Panc1 (cell line): ENCODE results near the gene UBE2V1. TPM values are rescaled to one million over a fixed set of nuclear protein-coding genes. Genes with fewer than 3 reads are reported as not detected.

Experiments used
- ATAC-seq: fragments of 200-7000 bp; cut with Tn5 transposase; 2 replicates; pipeline ENCODE4 v1.9.1; 2020; ENCODE audit warnings: mild to moderate bottlenecking, moderate library complexity
- BruUV-seq: library from RNA; stranded (reverse); fragments of 400-500 nt; replicated peaks from 2 replicates; lab custom pipeline; 2021; lab: Mats Ljungman, UMichigan
- CTCF ChIA-PET: fragments of 300-600 bp; sonication (Branson Sonifier 250); formaldehyde crosslinking; loops from one replicate; lab custom pipeline; 2022; ENCODE audit warnings: antibody characterized with exemption; lab: Charles Lee
- POLR2A ChIA-PET: fragments of 300-600 bp; sonication (Branson Sonifier 250); formaldehyde crosslinking; loops from one replicate; lab custom pipeline; 2022; ENCODE audit warnings: antibody characterized with exemption; lab: Charles Lee
- DNase-seq: peaks from one replicate; pipeline ENCODE4 v3.0.0-alpha.2; 2010; ENCODE audit warnings: low read depth, low spot score
- H3K27ac ChIP-seq: 2 replicates; pipeline ENCODE4 v1.5.1; 2011; ENCODE audit warnings: mild to moderate bottlenecking, low read length, inconsistent platforms
- H3K27me3 ChIP-seq: fragments of 200-500 bp; sonication (Bioruptor generic); 2 replicates; pipeline ENCODE4 v1.6.0; 2014; ENCODE audit warnings: low read length, inconsistent platforms; ENCODE audit not compliant: control insufficient read depth, insufficient read depth
- H3K36me3 ChIP-seq: fragments of 200-500 bp; sonication (Bioruptor generic); 2 replicates; pipeline ENCODE4 v1.5.1; 2014; ENCODE audit warnings: inconsistent platforms, mild to moderate bottlenecking, low read length, moderate library complexity; ENCODE audit not compliant: control insufficient read depth, insufficient read depth
- H3K4me1 ChIP-seq: 2 replicates; pipeline ENCODE4 v1.5.1; 2011; ENCODE audit warnings: inconsistent platforms, mild to moderate bottlenecking, low read length, moderate library complexity; ENCODE audit not compliant: control insufficient read depth, insufficient read depth
- H3K4me3 ChIP-seq, 2 experiments: 2 replicates each; pipeline ENCODE4 v1.5.1; 2011 to 2012; ENCODE audit warnings: low read depth in 2 of 2, low read length in 2 of 2, mild to moderate bottlenecking in 2 of 2, inconsistent platforms in 1 of 2, moderate library complexity in 1 of 2
- H3K9me3 ChIP-seq: fragments of 200-500 bp; sonication (Bioruptor generic); 2 replicates; pipeline ENCODE4 v1.5.1; 2014; ENCODE audit warnings: low read depth, mild to moderate bottlenecking, inconsistent platforms, low read length, moderate library complexity; ENCODE audit not compliant: control insufficient read depth, insufficient read depth
- POLR2AphosphoS5 ChIP-seq: IDR thresholded peaks from 2 replicates; pipeline ENCODE4 v1.6.1; 2012; ENCODE audit warnings: mild to moderate bottlenecking, low read depth, low read length, moderate library complexity
- REST ChIP-seq, 2 experiments: IDR thresholded peaks; 2 replicates each; pipeline ENCODE4 v1.6.1; 2011 to 2012; ENCODE audit warnings: low read depth in 2 of 2, control low read depth in 1 of 2, low read length in 1 of 2, mild to moderate bottlenecking in 1 of 2, moderate library complexity in 1 of 2; ENCODE audit not compliant: insufficient read depth in 1 of 2
- SIN3A ChIP-seq: IDR thresholded peaks from 2 replicates; pipeline ENCODE4 v1.6.1; 2012; ENCODE audit warnings: low read depth, mild to moderate bottlenecking, low read length, moderate library complexity, borderline replicate concordance; ENCODE audit not compliant: insufficient read depth
- TCF7L2 ChIP-seq: IDR thresholded peaks from 2 replicates; pipeline ENCODE4 v1.6.1; 2011; ENCODE audit warnings: mild to moderate bottlenecking, low read depth, low read length, inconsistent platforms
- in situ Hi-C: cut with HindIII; loops from 2 replicates; pipeline ENCODE4 v1.10.0; 2016; ENCODE audit warnings: low sequenced_read_pairs, low pct_unique_long_range_greater_than_20kb
- intact Hi-C: fragments of 100-400 bp; cut with micrococcal nuclease; formaldehyde crosslinking; loops from one replicate; pipeline ENCODE4 v1.10.0; 2022; ENCODE audit not compliant: unreplicated experiment
- total RNA-seq: library from RNA; stranded (reverse); gene quantifications from one replicate; pipeline ENCODE4 v1.2.1, GENCODE V29; 2021; ENCODE audit not compliant: unreplicated experiment
- TF ChIP-seq, protein P1 (sequence below): fragments of 450-650 bp; IDR thresholded peaks from 2 replicates; pipeline ENCODE4 v1.5.1; 2017; ENCODE audit warnings: mild to moderate bottlenecking

Gene UBE2V1
- total RNA-seq, 1 experiment from 2014 or later = 115 TPM

GRCh38 chr20:50036703-50037102 is 76.2 kb downstream of the UBE2V1 start:
- ChIA-PET CTCF (interaction anchor here (0.7 to 0.9 kb wide), 3 partner anchors 35 to 59 kb away, joined by 3 to 7 read pairs (median 3); no protein-coding TSS in a partner anchor), POLR2A (interaction anchor here (0.8 kb wide), 1 partner anchor 49 kb away, joined by 3 read pairs; no protein-coding TSS in a partner anchor)
- ATAC-seq = no peak
- intact Hi-C loops = no loop called here
- DNase-seq = no peak
- H3K9me3 ChIP-seq = no peaks in the 10 kb centered on the region
- H3K4me3 ChIP-seq = no peak overlapping the region
- in situ Hi-C loops = no loop called here
- no peaks in the 10 kb centered on the region for H3K27me3 ChIP-seq
- no peaks in the 10 kb centered on the region for H3K36me3 ChIP-seq
- no peak overlapping the region for H3K27ac ChIP-seq
- BruUV-seq = no TSS peak
- peaks cover 13% of the 10 kb centered on the region for H3K4me1 ChIP-seq
- TF ChIP-seq SIN3A (no peak), TCF7L2 (no peak), REST (IDR thresholded peaks at IDR 0.05; ENCODE audit: insufficient read depth in 1 of 2, low read depth in 2 of 2, low read length in 1 of 2) (no peak), POLR2AphosphoS5 (no peak)
- TF ChIP-seq, protein P1, sequence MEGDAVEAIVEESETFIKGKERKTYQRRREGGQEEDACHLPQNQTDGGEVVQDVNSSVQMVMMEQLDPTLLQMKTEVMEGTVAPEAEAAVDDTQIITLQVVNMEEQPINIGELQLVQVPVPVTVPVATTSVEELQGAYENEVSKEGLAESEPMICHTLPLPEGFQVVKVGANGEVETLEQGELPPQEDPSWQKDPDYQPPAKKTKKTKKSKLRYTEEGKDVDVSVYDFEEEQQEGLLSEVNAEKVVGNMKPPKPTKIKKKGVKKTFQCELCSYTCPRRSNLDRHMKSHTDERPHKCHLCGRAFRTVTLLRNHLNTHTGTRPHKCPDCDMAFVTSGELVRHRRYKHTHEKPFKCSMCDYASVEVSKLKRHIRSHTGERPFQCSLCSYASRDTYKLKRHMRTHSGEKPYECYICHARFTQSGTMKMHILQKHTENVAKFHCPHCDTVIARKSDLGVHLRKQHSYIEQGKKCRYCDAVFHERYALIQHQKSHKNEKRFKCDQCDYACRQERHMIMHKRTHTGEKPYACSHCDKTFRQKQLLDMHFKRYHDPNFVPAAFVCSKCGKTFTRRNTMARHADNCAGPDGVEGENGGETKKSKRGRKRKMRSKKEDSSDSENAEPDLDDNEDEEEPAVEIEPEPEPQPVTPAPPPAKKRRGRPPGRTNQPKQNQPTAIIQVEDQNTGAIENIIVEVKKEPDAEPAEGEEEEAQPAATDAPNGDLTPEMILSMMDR = no peak

DNA sequence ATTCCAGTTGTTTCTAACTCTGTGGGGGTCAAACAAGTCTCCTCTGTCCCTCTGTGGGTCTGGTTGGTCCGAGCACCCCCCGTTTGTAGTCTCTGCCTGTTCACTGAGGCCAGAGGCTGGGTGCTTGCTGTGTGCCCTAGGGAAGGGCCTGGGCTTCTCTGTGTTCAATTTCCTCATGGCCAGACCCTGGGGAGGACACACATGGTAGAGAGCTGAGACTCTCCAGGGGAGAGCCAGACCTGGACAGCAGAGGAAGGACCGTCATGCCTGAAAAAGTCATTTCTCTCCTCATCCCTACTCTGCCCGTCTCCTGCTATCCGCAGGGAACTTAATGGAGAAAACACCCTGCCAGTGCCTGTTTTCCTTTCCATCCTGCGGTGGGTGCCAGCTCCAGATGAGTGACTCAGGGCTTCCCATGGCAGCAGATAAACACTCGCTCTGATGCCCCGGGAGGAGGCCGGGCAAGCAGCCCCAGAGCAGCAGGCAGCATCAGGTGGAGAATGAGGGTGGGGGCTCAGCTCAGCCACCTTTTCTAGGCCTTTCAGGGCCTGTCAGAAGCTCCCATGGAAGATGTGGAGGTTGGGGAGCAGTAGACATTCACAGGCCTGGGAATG is 78.3 kb downstream of the UBE2V1 start:
- CTCF ChIA-PET = interaction anchor here (0.6 to 0.9 kb wide), 2 partner anchors 55 to 70 kb away, joined by 3 to 4 read pairs; no protein-coding TSS in a partner anchor
- Histone ChIP-seq H3K9me3 (no peaks in the 10 kb centered on the region), H3K4me1 (peaks cover 23% of the 10 kb centered on the region), H3K27ac (0 out of 2 replicates have a peak overlapping the region, but pooled peaks have one; percentile 36), H3K4me3 (no peak overlapping the region), H3K36me3 (no peaks in the 10 kb centered on the region), H3K27me3 (no peaks in the 10 kb centered on the region)
- intact Hi-C loops = no loop called here
- POLR2A ChIA-PET = no interaction called here
- no peak for DNase-seq
- in situ Hi-C loops = no loop called here
- TF ChIP-seq, protein P1 = no peak
- TF ChIP-seq SIN3A (no peak), POLR2AphosphoS5 (no peak), REST (IDR thresholded peaks at IDR 0.05; ENCODE audit: insufficient read depth in 1 of 2, low read depth in 2 of 2, low read length in 1 of 2) (no peak), TCF7L2 (no peak)
- peak; percentile 64 for ATAC-seq
- no TSS peak for BruUV-seq
